Transverse colon (tissue), 3 donors: ENCODE results near the gene STK17A.

ENCODE experiments used
- CTCF ChIP-seq, 5 experiments: fragments of 200-600 bp in 3 of 5; fragments of 450-650 bp in 2 of 5; sonication (generic) in 3 of 5; IDR thresholded peaks; 1 replicate in 2 of 5; 2 replicates in 3 of 5; pipeline ENCODE4 v1.5.1; 2016 to 2017; ENCODE audit warnings: antibody characterized with exemption in 5 of 5, inconsistent platforms in 3 of 5, mild to moderate bottlenecking in 2 of 5, moderate library complexity in 1 of 5
- POLR2A ChIP-seq: fragments of 450-650 bp; IDR thresholded peaks from one replicate; pipeline ENCODE4 v1.6.1; 2016; ENCODE audit warnings: antibody characterized with exemption, mild to moderate bottlenecking, moderate library complexity

DNA sequence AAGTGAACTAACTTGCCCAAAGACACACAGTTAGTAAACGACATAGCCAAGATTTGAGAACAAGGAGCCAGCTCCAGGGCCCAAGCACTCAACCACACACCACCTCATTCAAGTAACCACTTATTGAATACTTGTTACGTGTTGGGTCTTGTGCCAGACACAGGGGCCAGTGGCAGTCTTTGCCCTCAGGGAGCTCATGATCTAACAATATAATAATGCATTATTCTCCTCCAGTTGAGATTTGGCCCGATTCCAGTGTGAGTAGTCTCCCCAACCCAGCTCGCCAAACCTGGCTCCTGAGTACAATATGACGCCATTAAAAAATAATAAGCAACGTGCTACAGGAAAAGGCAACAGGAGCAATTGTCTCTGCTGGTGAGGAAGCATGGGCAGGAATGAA is 14.4 kb upstream of the STK17A start:
- TF ChIP-seq CTCF (IDR thresholded peaks at IDR 0.05) (no peak), POLR2A (no peak)
